GM13976 (cell line): ENCODE results near the gene MXI1.

Experiments used
- DNase-seq: peaks from one replicate; pipeline ENCODE4 v3.0.0; 2012; ENCODE audit warnings: low spot score
- in situ Hi-C: fragments of 300-500 bp; cut with MboI; formaldehyde crosslinking; loops from one replicate; pipeline ENCODE4 v1.12.0; 2022; ENCODE audit warnings: low sequenced_read_pairs, mixed read lengths, inconsistent platforms; ENCODE audit not compliant: unreplicated experiment
- TF ChIP-seq, protein P1 (sequence below): IDR thresholded peaks from 2 replicates; pipeline ENCODE4 v1.5.1; 2012; ENCODE audit warnings: borderline replicate concordance, mild to moderate bottlenecking; ENCODE audit not compliant: insufficient read depth; ENCODE audit errors: extremely low read depth, missing control alignments, control extremely low read depth

Gene MXI1

DNA sequence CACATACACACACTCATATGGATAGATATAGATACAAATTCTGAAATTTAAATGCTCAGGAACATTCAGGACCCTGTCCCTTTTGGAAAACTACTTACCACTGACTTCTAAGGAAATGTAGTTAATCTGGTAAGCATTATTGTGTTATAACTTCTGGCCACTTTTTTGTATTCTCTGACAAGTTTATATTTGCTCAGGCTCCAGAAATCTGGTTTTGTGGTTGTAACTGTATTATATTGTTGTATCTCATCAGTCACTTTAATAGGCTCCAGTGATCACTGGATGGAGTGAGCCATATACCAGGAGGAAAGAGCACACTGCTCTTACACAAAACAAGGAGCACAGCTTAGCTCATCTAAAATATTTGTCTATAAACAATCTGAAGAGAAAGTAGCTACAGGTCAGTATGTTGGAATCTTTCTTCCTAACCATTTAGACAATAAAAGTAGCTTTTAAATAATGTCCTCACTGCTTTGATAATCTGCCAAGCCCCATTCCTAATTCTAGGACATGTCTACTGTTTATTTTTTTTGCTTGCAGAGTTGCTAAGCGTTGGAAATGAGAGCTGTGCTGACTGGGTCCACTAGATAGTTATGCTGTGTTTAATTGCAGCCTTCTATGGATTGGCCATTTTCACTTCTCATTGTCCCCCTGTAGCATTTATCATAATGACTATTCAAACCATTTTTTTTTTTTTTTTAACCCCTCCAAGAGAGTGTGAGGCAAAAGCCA lies 53.5 kb downstream of the MXI1 start:
- DNase-seq = no peak
- in situ Hi-C loops = no loop called here
- TF ChIP-seq, protein P1, sequence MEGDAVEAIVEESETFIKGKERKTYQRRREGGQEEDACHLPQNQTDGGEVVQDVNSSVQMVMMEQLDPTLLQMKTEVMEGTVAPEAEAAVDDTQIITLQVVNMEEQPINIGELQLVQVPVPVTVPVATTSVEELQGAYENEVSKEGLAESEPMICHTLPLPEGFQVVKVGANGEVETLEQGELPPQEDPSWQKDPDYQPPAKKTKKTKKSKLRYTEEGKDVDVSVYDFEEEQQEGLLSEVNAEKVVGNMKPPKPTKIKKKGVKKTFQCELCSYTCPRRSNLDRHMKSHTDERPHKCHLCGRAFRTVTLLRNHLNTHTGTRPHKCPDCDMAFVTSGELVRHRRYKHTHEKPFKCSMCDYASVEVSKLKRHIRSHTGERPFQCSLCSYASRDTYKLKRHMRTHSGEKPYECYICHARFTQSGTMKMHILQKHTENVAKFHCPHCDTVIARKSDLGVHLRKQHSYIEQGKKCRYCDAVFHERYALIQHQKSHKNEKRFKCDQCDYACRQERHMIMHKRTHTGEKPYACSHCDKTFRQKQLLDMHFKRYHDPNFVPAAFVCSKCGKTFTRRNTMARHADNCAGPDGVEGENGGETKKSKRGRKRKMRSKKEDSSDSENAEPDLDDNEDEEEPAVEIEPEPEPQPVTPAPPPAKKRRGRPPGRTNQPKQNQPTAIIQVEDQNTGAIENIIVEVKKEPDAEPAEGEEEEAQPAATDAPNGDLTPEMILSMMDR = no peak

DNA sequence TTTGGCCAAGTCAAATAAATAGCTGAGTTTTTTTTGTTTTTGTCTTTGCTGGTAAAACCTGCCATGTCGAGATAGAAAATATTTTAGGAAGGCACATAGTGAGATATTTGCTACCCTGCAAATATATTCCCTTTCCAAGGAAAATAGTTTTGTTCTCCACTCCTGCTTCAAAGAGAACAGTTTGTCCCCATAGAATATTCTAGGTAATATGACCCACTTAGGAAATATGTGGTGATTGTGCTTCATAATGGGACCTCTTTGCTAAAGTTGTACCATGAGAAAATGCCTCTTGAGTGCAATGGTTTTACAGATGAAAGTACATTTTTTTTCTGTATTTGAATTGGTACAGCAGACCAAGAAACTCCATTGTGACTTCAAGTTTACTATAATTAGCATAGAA lies 55.8 kb downstream of the MXI1 start:
- TF ChIP-seq, protein P1 = no peak
- no peak for DNase-seq
- in situ Hi-C loops = no loop called here

DNA sequence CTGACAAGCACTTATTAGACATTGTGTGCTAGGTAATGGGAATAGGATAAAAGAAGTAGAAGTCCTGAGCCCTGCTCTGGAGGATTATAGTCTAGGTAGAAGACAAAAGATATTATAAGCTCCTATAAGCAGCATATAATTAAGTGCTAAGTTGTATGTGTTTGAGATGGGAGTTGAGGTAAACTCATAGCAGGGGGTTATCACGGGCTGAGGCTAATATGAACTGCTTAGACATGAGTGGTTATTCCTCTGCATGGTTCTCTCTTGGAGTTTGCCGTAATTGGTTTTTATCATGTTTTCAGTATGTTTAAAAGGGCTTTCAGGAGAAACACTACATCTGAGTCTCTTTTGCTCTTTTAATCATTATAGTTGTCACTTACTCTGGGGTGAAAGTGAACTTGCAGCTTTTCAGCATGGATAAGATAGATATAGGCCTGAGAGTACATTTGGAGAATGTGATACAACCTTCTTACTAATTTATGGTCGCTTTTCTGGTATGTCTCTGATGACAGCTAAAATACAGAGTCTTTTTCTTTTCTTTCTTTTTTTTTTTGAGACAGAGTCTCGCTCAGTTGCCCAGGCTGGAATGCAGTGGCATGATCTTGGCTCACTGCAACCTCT lies 58.3 kb downstream of the MXI1 start:
- TF ChIP-seq, protein P1 = no peak
- in situ Hi-C loops = no loop called here
- DNase-seq = no peak

DNA sequence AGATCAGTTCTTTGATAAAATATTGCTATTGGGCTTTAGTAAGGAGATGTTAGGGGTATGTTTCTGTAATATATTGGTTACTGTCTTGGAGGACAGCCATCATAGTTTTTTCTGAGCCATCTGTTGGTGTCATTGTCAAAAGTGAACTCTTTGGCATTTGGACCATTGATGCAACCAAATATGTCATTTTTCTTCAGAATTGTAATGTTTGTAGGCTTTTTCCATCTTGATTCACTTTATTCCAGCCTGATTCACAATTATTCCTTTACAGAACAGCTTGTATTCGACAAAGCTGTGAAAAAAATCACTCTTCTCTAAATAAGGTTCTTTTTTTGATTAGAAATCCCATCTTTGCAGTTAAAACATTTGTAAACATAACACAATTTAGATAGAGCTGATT lies 59.9 kb downstream of the MXI1 start:
- in situ Hi-C loops = no loop called here
- no peak for DNase-seq
- TF ChIP-seq, protein P1 = no peak

DNA sequence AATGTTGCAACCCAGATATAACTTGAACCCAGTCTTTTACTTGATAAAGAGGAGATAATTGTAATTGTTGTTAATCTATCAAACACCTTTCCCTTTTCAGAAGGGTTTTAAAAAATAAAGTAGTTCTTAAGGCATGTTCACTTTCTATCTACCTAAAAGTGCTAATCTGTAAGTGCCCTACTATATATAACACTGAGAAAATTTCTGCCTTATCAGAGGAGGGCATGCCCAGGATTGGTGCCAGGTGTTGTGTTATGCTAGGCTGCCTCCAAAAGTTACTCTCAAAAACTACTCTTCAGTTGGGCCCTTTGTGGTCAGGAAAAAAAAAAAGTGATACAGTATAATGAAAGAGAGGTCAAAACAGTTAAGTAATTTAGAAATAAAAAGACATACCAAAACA lies 61.0 kb downstream of the MXI1 start:
- no peak for DNase-seq
- TF ChIP-seq, protein P1 = no peak
- in situ Hi-C loops = no loop called here

DNA sequence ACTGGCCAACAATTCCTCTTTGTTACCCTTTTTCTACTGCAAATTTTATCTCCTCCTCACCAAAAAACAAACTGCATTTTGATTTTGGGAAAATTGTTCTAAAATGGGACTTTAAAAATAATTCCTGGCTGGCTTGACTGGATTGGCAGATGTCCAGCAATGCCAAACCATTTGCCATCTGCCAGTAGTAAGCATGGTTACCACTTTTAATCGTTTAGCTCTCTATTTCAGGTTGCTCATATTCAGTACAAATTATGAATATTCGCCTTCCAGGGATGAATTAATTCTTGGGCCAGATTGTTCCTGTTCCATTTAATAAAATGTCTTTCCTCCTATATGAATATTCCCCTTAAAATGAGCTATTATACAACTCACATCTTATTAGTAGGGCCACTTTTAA lies 61.6 kb downstream of the MXI1 start:
- TF ChIP-seq, protein P1 = no peak
- in situ Hi-C loops = no loop called here
- no peak for DNase-seq
